Measurements from ENCODE around the gene RAB43.
A peak's percentile ranks its signal among the peaks of the same experiment; 100 is the strongest.
"Not testable (repeated sequence)": the region's sequence is repeated elsewhere in the genome, so short reads cannot be mapped to it uniquely, and the experiment has no call there.

Gene RAB43

GRCh38 chr3:129121792-129122411 is at the start of gene RAB43:
Gene RAB43, minus strand, starts transcription at chr3:129121804. Its CDS starts 315 bp downstream, at chr3:129121489.
- peak; percentile 91 for DNase-seq

- no peak for DNase-seq
These were observed 45.2 kb upstream of the RAB43 start for GRCh38 chr3:129166579-129167332.

GRCh38 chr3:129165594-129165993 is 44.0 kb upstream of the RAB43 start:
- DNase-seq, result not testable (repeated sequence)

- no peak for DNase-seq
These were observed 42.9 kb upstream of the RAB43 start for GRCh38 chr3:129164500-129164899.

DNA sequence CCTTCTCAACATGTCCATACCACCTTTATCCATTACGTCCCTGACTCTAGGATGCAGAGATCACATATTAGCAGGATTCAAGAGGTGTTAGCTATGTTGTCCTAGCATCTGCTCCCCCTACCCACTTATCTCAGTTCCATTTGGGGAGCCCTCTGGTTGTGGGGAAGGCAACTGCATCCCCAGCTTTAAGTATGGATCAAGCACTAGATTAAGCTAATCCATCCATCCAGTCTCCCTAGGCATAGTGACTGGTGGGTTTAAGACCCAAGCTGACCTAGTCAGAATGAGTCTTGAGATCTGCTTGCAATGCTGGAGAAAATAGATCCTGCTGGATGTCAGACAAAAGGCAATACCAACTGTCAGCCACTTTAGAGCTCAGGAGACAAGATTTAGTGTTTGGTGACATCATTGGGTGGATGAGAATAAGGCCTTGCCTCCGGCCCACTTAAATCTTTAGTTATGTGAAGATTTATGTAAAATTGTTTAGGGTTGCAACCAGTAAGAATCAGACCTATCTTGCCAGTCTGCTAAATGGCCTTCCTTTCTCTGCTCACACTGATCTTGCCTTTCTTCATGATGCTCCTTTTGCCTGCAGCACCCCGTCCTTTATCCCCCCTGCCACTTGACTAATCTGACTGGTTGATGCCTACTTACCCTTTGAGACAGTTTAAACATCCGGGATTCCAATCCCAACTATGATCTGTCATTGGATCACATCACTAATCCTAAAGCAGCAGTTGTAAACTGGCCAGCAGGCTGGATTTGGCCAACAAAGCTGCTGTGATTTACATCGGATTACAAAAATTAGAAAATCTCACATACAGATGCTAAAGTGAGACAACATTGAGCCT is 41.4 kb upstream of the RAB43 start:
- DNase-seq, result peak; percentile 36

GRCh38 chr3:129161860-129162271 is 40.3 kb upstream of the RAB43 start:
- peak; percentile 36 for DNase-seq

- DNase-seq, result peak; percentile 96
These were observed 39.6 kb upstream of the RAB43 start, which contains the start of gene ISY1 for GRCh38 chr3:129160891-129161859. Gene ISY1, minus strand, starts transcription at chr3:129161063. Its CDS starts 88 bp downstream, at chr3:129160975.

GRCh38 chr3:129144786-129145185 is 23.2 kb upstream of the RAB43 start:
- no peak for DNase-seq

- DNase-seq, result not testable (repeated sequence)
These were observed 19.4 kb upstream of the RAB43 start for GRCh38 chr3:129141011-129141410.

DNA sequence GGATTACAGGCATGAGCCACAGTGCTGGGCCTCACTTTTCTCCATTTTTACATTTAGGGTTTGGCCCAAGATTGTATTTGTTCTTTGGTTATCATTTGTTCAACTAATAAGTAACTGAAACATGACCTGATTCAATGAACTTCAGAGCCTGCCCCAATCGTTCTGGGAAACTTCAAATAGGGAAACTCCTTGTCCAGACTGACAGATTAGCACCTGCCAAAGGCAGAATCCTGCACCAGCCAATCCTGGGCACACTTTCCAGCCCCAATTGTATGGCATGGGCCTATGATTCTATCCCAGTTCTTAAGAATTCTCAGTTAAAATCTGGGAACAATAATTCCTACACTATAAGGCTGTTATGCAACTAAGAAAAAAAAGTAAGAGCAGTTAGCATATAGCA is 18.3 kb upstream of the RAB43 start:
- DNase-seq, result no peak

DNA sequence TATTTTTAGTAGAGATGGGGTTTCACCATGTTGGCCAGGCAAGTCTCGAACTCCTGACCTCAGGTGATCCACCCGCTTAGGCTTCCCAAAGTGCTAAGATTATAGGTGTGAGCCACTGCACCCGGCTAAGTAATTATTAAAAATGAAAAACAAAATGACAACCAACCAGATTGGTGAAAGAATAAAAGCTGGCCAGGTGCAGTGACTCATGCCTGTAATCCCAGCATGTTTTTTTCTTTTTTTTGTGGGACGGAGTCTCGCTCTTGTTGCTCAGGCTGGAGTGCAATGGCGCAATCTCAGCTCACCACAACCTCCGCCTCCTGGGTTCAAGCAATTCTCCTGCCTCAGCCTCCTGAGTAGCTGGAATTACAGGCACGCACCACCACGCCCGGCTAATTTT is 14.7 kb upstream of the RAB43 start:
- not testable (repeated sequence) for DNase-seq

DNA sequence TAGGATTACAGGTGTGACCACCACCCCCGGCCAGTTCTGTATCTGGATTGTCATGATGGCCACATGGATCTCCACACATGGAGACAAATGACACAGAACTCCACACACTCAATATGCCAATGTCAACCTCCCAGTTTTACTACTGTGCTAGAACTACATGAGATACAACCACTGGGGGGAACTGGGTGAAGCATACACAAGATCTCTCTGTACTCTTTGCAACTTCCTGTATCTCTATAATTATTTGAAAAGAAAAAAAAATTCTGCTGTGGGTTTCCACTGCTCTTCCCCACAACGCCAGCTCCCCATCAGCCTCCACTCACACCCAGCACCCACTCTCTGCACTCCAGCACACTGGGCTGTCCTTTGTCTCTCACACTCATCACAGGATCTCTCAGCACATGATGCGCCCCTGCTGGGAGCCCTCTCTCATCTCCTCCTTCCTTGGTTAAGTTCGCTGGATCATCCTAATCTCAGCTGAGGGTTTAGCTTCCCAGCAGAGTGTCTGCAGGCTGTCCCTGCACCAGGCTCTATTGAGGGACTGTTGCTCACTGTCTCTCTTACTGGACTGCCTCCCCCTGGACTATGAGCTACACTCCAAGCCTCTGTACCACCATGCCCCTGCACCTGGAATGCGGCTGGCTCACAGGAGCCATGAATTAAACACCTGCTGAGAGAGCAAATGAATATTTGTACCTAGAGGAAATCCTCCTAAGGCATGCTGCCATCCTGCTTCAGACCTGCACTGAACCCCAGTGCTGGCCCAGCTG is 10.7 kb upstream of the RAB43 start:
- no peak for DNase-seq

- DNase-seq, result no peak
These were observed 10.0 kb upstream of the RAB43 start for GRCh38 chr3:129131465-129132088.

- DNase-seq, result no peak
These were observed 8.7 kb upstream of the RAB43 start for GRCh38 chr3:129130291-129130813.

GRCh38 chr3:129128357-129129155 is 7.0 kb upstream of the RAB43 start:
- DNase-seq, result no peak

- DNase-seq, result no peak
These were observed 5.2 kb upstream of the RAB43 start for GRCh38 chr3:129126726-129127280.

GRCh38 chr3:129123314-129124060 is 1.9 kb upstream of the RAB43 start:
- DNase-seq, result no peak

DNA sequence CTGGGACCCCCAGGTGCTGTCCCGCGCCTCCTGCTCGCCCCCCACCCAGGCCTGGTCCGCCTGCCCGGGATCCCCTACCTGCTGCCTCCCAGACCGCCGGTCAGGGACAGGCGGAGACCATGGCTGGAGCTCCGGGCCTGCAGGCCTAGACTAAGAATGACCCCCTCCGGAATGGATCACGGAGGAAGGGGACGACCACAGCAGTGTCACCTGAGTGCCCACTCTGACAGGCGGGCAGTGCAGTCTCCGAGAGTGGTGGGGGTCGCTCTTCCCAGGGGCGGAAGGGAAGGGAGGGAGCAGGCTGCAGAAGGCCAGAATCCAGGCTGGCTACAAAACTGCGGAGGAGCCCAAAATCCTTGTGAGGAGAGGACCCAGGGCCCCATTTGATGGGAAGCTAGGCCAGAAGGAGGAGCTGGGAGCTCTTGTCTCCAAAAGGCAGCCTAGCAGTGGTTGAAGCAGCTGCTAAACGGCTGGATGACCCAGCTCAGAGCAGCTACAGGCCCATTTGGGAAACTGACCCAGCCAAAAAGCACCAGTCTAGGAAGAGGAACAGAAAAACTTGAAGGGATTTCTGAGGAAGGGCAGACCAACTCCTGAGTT is 908 bp upstream of the RAB43 start:
- DNase-seq, result no peak
